ENCODE measurements around the gene RASGRF2.

DNA sequence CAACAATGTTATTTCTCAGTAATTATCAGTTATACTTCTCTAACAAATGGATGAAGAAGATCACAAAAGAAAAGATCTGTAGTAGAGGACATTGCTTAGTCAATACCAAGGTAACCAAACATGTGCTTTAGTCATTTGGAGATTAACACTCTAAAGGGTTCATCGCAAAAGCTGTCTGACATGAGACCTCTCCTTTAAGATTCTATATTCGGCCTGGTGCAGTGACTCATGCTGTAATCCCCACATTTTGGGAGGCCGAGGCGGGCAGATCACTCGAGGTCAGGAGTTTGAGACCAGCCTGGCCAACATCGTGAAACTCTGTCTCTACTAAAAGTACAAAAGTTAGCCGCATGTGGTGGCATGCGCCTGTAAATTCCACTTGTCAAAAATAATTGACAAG, 254.7 kb downstream of the RASGRF2 start:
- no peak for TF ChIP-seq CTCF (IDR thresholded peaks at IDR 0.05 in 8 of 11, conservative IDR thresholded peaks at IDR 0.05 in 3 of 11)
- TF ChIP-seq POLR2AphosphoS5 (IDR thresholded peaks at IDR 0.05): no peak

All from spleen (tissue), 7 donors.